Measurements from ENCODE around the gene GBP7.
"Not testable (repeated sequence)": the region's sequence is repeated elsewhere in the genome, so short reads cannot be mapped to it uniquely, and the experiment has no call there.

Gene GBP7

GRCh38 chr1:89142160-89142559 is 33.6 kb downstream of the GBP7 start:
- no peaks in the 10 kb centered on the region for H3K36me3 ChIP-seq (ENCODE audit: control insufficient read depth in 4 of 4, insufficient read depth in 4 of 4, low read length in 3 of 4)
- WGBS (ENCODE audit: insufficient coverage): 100% methylated on average over 2 of the region's 4 CpGs
- DNase-seq: no peak
- no peak overlapping the region for H3K27ac ChIP-seq (ENCODE audit: insufficient read depth in 1 of 2, low read depth in 1 of 2, low read length in 2 of 2, poor library complexity in 1 of 2, severe bottlenecking in 2 of 2)
- ChIA-PET POLR2A (no interaction called here), CTCF (interaction anchor here (1.5 kb wide), 1 partner anchor 72 kb away, joined by 3 read pairs; no protein-coding TSS in a partner anchor)
- no peak overlapping the region for H3K4me3 ChIP-seq (ENCODE audit: control insufficient read depth in 1 of 7, extremely low read depth in 1 of 7, insufficient read depth in 4 of 7, low read depth in 2 of 7, low read length in 6 of 7)
- H3K27me3 ChIP-seq (replicated peaks in 2 of 5; ENCODE audit: control insufficient read depth in 4 of 5, insufficient read depth in 5 of 5, low read length in 4 of 5): no peaks in the 10 kb centered on the region
- H3K4me1 ChIP-seq (ENCODE audit: control extremely low read depth in 1 of 4, control insufficient read depth in 4 of 4, insufficient read depth in 4 of 4, low read length in 3 of 4): no peaks in the 10 kb centered on the region
- no peaks in the 10 kb centered on the region for H3K9me3 ChIP-seq (ENCODE audit: control extremely low read depth in 1 of 5, control insufficient read depth in 4 of 5, insufficient read depth in 2 of 5, low read depth in 1 of 5, low read length in 4 of 5)

GRCh38 chr1:89133747-89134146 is 42.1 kb downstream of the GBP7 start:
- POLR2A ChIA-PET: no interaction called here

GRCh38 chr1:89130716-89131115 is 45.1 kb downstream of the GBP7 start:
- Histone ChIP-seq H3K4me1 (ENCODE audit: control extremely low read depth in 1 of 4, control insufficient read depth in 4 of 4, insufficient read depth in 4 of 4, low read length in 3 of 4) (peaks cover 23 to 39% (median 32%) of the 10 kb centered on the region in 4 experiments), H3K36me3 (ENCODE audit: control insufficient read depth in 4 of 4, insufficient read depth in 4 of 4, low read length in 3 of 4) (no peaks in the 10 kb centered on the region), H3K27ac (ENCODE audit: insufficient read depth in 1 of 2, low read depth in 1 of 2, low read length in 2 of 2, poor library complexity in 1 of 2, severe bottlenecking in 2 of 2) (no peak overlapping the region), H3K4me3 (ENCODE audit: control insufficient read depth in 1 of 7, extremely low read depth in 1 of 7, insufficient read depth in 4 of 7, low read depth in 2 of 7, low read length in 6 of 7) (no peak overlapping the region), H3K27me3 (replicated peaks in 2 of 5; ENCODE audit: control insufficient read depth in 4 of 5, insufficient read depth in 5 of 5, low read length in 4 of 5) (no peaks in the 10 kb centered on the region), H3K9me3 (ENCODE audit: control extremely low read depth in 1 of 5, control insufficient read depth in 4 of 5, insufficient read depth in 2 of 5, low read depth in 1 of 5, low read length in 4 of 5) (no peaks in the 10 kb centered on the region)
- POLR2A ChIA-PET: no interaction called here
- no CpG with 5 or more reads among the region's 1 CpG for WGBS (ENCODE audit: insufficient coverage)
- DNase-seq: no peak
- CTCF ChIA-PET: no interaction called here

More at GRCh38 chr1:89133747-89134146, 42.1 kb downstream of the GBP7 start:
- Histone ChIP-seq H3K9me3 (ENCODE audit: control extremely low read depth in 1 of 5, control insufficient read depth in 4 of 5, insufficient read depth in 2 of 5, low read depth in 1 of 5, low read length in 4 of 5) (no peaks in the 10 kb centered on the region), H3K36me3 (ENCODE audit: control insufficient read depth in 4 of 4, insufficient read depth in 4 of 4, low read length in 3 of 4) (no peaks in the 10 kb centered on the region), H3K4me1 (ENCODE audit: control extremely low read depth in 1 of 4, control insufficient read depth in 4 of 4, insufficient read depth in 4 of 4, low read length in 3 of 4) (peaks cover 12 to 17% (median 16%) of the 10 kb centered on the region in 4 experiments), H3K27me3 (replicated peaks in 2 of 5; ENCODE audit: control insufficient read depth in 4 of 5, insufficient read depth in 5 of 5, low read length in 4 of 5) (no peaks in the 10 kb centered on the region), H3K4me3 (ENCODE audit: control insufficient read depth in 1 of 7, extremely low read depth in 1 of 7, insufficient read depth in 4 of 7, low read depth in 2 of 7, low read length in 6 of 7) (no peak overlapping the region), H3K27ac (ENCODE audit: insufficient read depth in 1 of 2, low read depth in 1 of 2, low read length in 2 of 2, poor library complexity in 1 of 2, severe bottlenecking in 2 of 2) (no peak overlapping the region)
- 100% methylated on average over 1 of the region's 1 CpG for WGBS (ENCODE audit: insufficient coverage)
- DNase-seq: no peak
- CTCF ChIA-PET: interaction anchor here (0.7 to 2.0 kb wide), 4 partner anchors 10 to 177 kb away, joined by 3 to 5 read pairs (median 3); partner anchors contain the start of gene GBP5

- H3K4me3 ChIP-seq (ENCODE audit: control insufficient read depth in 1 of 7, extremely low read depth in 1 of 7, insufficient read depth in 4 of 7, low read depth in 2 of 7, low read length in 6 of 7): no peak overlapping the region
Measured at GRCh38 chr1:89129911-89130310, 45.9 kb downstream of the GBP7 start.

GRCh38 chr1:89128003-89128458 is 47.8 kb downstream of the GBP7 start:
- H3K4me1 ChIP-seq (ENCODE audit: control extremely low read depth in 1 of 4, control insufficient read depth in 4 of 4, insufficient read depth in 4 of 4, low read length in 3 of 4): peaks cover 35 to 59% (median 38%) of the 10 kb centered on the region in 4 experiments
- POLR2A ChIA-PET; DNase-seq; H3K4me3 ChIP-seq (ENCODE audit: control insufficient read depth in 1 of 7, extremely low read depth in 1 of 7, insufficient read depth in 4 of 7, low read depth in 2 of 7, low read length in 6 of 7); H3K27me3 ChIP-seq (replicated peaks in 2 of 5; ENCODE audit: control insufficient read depth in 4 of 5, insufficient read depth in 5 of 5, low read length in 4 of 5); H3K36me3 ChIP-seq (ENCODE audit: control insufficient read depth in 4 of 4, insufficient read depth in 4 of 4, low read length in 3 of 4); H3K9me3 ChIP-seq (ENCODE audit: control extremely low read depth in 1 of 5, control insufficient read depth in 4 of 5, insufficient read depth in 2 of 5, low read depth in 1 of 5, low read length in 4 of 5): not testable (repeated sequence)
- H3K27ac ChIP-seq (ENCODE audit: insufficient read depth in 1 of 2, low read depth in 1 of 2, low read length in 2 of 2, poor library complexity in 1 of 2, severe bottlenecking in 2 of 2): peak overlapping the region in 1 of 2 experiments; percentile 76
- over 99% methylated on average over 20 of the region's 31 CpGs for WGBS (ENCODE audit: insufficient coverage)
- CTCF ChIA-PET: interaction anchor here (0.8 kb wide), 1 partner anchor 67 kb away, joined by 3 read pairs; no protein-coding TSS in a partner anchor

More at GRCh38 chr1:89129911-89130310, 45.9 kb downstream of the GBP7 start:
- H3K9me3 ChIP-seq (ENCODE audit: control extremely low read depth in 1 of 5, control insufficient read depth in 4 of 5, insufficient read depth in 2 of 5, low read depth in 1 of 5, low read length in 4 of 5): no peaks in the 10 kb centered on the region
- 40% methylated on average over 2 of the region's 4 CpGs for WGBS (ENCODE audit: insufficient coverage)
- peaks cover 27 to 44% (median 38%) of the 10 kb centered on the region in 4 experiments for H3K4me1 ChIP-seq (ENCODE audit: control extremely low read depth in 1 of 4, control insufficient read depth in 4 of 4, insufficient read depth in 4 of 4, low read length in 3 of 4)
- CTCF ChIA-PET: no interaction called here
- H3K36me3 ChIP-seq (ENCODE audit: control insufficient read depth in 4 of 4, insufficient read depth in 4 of 4, low read length in 3 of 4): no peaks in the 10 kb centered on the region
- DNase-seq: peak in 2 of 3 donors; percentile 27 to 43
- no peaks in the 10 kb centered on the region for H3K27me3 ChIP-seq (replicated peaks in 2 of 5; ENCODE audit: control insufficient read depth in 4 of 5, insufficient read depth in 5 of 5, low read length in 4 of 5)
- H3K27ac ChIP-seq (ENCODE audit: insufficient read depth in 1 of 2, low read depth in 1 of 2, low read length in 2 of 2, poor library complexity in 1 of 2, severe bottlenecking in 2 of 2): no peak overlapping the region
- POLR2A ChIA-PET: no interaction called here

- Histone ChIP-seq H3K4me3 (ENCODE audit: control insufficient read depth in 1 of 7, extremely low read depth in 1 of 7, insufficient read depth in 4 of 7, low read depth in 2 of 7, low read length in 6 of 7) (peak overlapping the region in 5 of 7 experiments; percentile 7 to 93 (median 76)), H3K27ac (ENCODE audit: insufficient read depth in 1 of 2, low read depth in 1 of 2, low read length in 2 of 2, poor library complexity in 1 of 2, severe bottlenecking in 2 of 2) (peak overlapping the region; percentile 15 to 87), H3K4me1 (ENCODE audit: control extremely low read depth in 1 of 4, control insufficient read depth in 4 of 4, insufficient read depth in 4 of 4, low read length in 3 of 4) (peaks cover 35 to 59% (median 38%) of the 10 kb centered on the region in 4 experiments)
- WGBS (ENCODE audit: insufficient coverage): 47% methylated on average over 10 of the region's 23 CpGs
- POLR2A ChIA-PET; H3K36me3 ChIP-seq (ENCODE audit: control insufficient read depth in 4 of 4, insufficient read depth in 4 of 4, low read length in 3 of 4); H3K27me3 ChIP-seq (replicated peaks in 2 of 5; ENCODE audit: control insufficient read depth in 4 of 5, insufficient read depth in 5 of 5, low read length in 4 of 5); H3K9me3 ChIP-seq (ENCODE audit: control extremely low read depth in 1 of 5, control insufficient read depth in 4 of 5, insufficient read depth in 2 of 5, low read depth in 1 of 5, low read length in 4 of 5): not testable (repeated sequence)
- DNase-seq: peak; percentile 61 to 95 (median 90)
- CTCF ChIA-PET: interaction anchor here (0.8 to 1.6 kb wide), 5 partner anchors 39 to 159 kb away, joined by 3 to 5 read pairs (median 3); partner anchors contain the start of genes GBP4 and GBP5
Measured at GRCh38 chr1:89126602-89127565, 48.9 kb downstream of the GBP7 start.

Data from common myeloid progenitor, CD34-positive (primary cell).